Ovary (tissue), 9 donors: ENCODE results near the gene ITGB1BP1. TPM values are rescaled to one million over a fixed set of nuclear protein-coding genes. Genes with fewer than 3 reads are reported as not detected.

ENCODE experiments used
- DNase-seq, 5 donors: peaks; one replicate each; pipeline ENCODE4 v3.0.0-alpha.2; 2019 to 2020
- H3K27ac ChIP-seq, 2 donors: fragments of 200-600 bp; one replicate each; pipeline versions ENCODE4 v1.5.1 to v1.8.0; 2019 to 2022
- H3K27me3 ChIP-seq: fragments of 200-600 bp; one replicate; pipeline ENCODE4 v1.8.0; 2022
- H3K36me3 ChIP-seq: fragments of 200-600 bp; sonication (generic); one replicate; pipeline ENCODE4 v1.5.1; 2019
- H3K4me1 ChIP-seq: one replicate; pipeline ENCODE4 v1.8.1; 2013; ENCODE audit warnings: mild to moderate bottlenecking, moderate library complexity; ENCODE audit not compliant: insufficient read depth
- H3K4me3 ChIP-seq: fragments of 200-600 bp; sonication (generic); one replicate; pipeline ENCODE4 v1.5.1; 2017
- H3K9me3 ChIP-seq, 2 donors: fragments of 200-600 bp in 1 of 2; sonication (generic) in 1 of 2; one replicate each; pipeline versions ENCODE4 v1.5.1 to v1.8.1; 2013 to 2019; ENCODE audit warnings: mild to moderate bottlenecking in 1 of 2, moderate library complexity in 1 of 2
- EP300 ChIP-seq: sonication (generic); formaldehyde crosslinking; IDR thresholded peaks from one replicate; pipeline ENCODE4 v1.6.1; 2017; ENCODE audit warnings: antibody characterized with exemption
- POLR2A ChIP-seq: fragments of 450-650 bp; IDR thresholded peaks from one replicate; pipeline ENCODE4 v1.6.1; 2017; ENCODE audit warnings: antibody characterized with exemption, mild to moderate bottlenecking, moderate library complexity
- WGBS, 3 donors: extraction: QIAGEN DNeasy Blood & Tissue Kit in 1 of 3; methylation state at CpG; one replicate each; pipeline versions ENCODE4 v1.1.5 to v1.1.7; 2013 to 2017; 5-methylcytosine and 5-hydroxymethylcytosine counted together
- intact Hi-C, 4 donors: fragments of 100-400 bp; cut with DNase I; formaldehyde crosslinking; loops; one replicate each; pipeline versions ENCODE4 v1.11.0 to v1.15.1; 2022 to 2023
- polyA plus RNA-seq, 2 donors: library from polyadenylated mRNA; stranded (reverse); fragments of 200-250 nt in 1 of 2; fragments of 350-450 nt in 1 of 2; fragmentation: Illumina TruSeq in 1 of 2; extraction: RNeasy Lipid Tissue Mini Kit (QIAGEN cat#74804) in 1 of 2; gene quantifications; one replicate each; pipeline ENCODE4 v1.2.3, GENCODE V29; 2013 to 2014
- total RNA-seq, 7 donors: library from RNA; depleted of rRNA in 2 of 7; stranded (reverse); fragments of >200 nt in 2 of 7; fragmentation: NEBNext Ultra II Directional in 3 of 7; extraction: Animal tissue kit (Norgen Biotek cat#: 25700) in 3 of 7; gene quantifications; one replicate each; pipeline versions ENCODE4 v1.1.0 to v1.2.4, GENCODE V29; 2016 to 2023
- TF ChIP-seq, protein P1 (sequence below), 3 donors: fragments of 450-650 bp in 2 of 3; fragments of 200-600 bp in 1 of 3; IDR thresholded peaks; one replicate each; pipeline versions ENCODE4 v1.5.1 to v1.8.0; 2016 to 2022; ENCODE audit warnings: antibody characterized with exemption in 3 of 3, mild to moderate bottlenecking in 1 of 3
- donor health status: DM: no; HTN: no; CAD: no; lungs with moderate emphysema.
- donor health status: DM: no; HTN: no; CAD: no.
- donor health status: Bipolar disorder and iron deficiency.
- donor health status: DM: yes; HTN: yes; CAD: no.
- donor health status: DM: no; HTN: no; CAD: no.
- donor health status: DM: yes; HTN: yes; CAD: no.

ITGB1BP1 gene
- total and polyA plus RNA-seq, 9 donors, result 14.5 to 82.2 (median 64.5) TPM

DNA sequence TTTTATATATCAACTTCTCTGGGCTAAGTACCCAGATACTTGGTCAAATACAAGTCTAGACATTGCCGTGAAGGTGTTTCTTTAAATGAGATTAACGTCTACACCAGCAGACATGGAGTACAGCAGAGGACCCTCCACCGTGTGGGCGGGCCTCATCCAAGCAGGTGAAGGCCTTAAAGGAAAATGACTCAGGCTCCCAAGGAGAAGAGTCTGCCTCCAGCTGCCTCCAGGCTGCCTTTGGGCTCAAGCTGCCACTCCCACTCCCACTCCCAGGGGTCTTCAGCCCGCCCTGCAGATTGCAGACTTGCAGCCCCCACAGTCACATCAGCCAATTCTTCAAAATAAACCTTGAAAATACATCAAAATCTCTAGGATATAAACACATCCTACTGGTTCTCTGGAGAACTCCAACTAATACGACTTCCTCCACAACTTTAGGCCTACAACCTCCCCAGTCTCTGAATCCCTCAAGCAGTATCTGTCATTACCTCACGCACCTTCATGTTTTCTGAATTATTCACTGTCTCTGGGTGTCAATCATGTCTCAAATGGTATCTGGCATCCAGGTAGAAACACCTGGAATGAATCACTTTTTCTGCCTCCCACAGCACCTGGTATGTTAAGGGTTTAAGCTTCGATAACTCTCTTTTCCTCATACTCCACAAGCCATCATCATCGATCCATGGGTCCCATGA, 6.9 kb downstream of the ITGB1BP1 start:
- intact Hi-C loops, result no loop called here

DNA sequence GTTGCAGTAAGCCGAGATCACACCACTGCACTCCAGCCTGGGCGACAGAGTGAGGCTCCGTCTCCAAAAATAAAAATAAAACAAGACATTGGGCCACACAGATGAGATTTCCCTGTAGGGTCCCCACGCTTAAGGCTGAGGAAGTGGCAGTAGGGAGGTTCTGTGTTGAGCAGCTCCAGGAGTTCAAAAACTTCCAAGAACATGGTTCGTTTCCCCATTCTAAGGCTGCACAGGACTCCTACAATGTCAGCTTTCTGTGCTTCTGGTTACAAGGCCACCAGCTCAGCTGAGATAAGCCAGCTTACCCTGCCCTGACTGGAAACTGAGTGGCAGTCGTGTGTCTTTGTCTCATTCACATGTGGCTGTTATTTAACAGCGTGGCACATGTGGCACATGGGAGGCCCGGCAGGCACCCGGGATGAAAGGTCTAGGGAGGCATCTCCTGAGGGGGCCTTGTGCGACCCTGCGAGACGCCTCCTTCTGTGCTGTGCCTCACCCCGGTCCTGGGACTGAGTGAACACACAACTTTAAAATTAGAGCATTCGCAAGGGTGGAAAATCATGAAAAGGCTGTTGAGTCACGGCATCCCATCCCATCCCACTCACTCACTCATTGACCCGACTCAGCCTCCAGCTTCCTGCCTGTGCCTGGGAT, 7.7 kb downstream of the ITGB1BP1 start:
- no peak overlapping the region for H3K4me3 ChIP-seq
- H3K27ac ChIP-seq, result no peak overlapping the region
- H3K36me3 ChIP-seq, result no peaks in the 10 kb centered on the region
- intact Hi-C loops, result no loop called here
- H3K9me3 ChIP-seq, result no peaks in the 10 kb centered on the region
- WGBS, 3 donors, result 81 to 86% (median 82%) methylated on average over 16 of the region's 16 CpGs
- no peaks in the 10 kb centered on the region for H3K27me3 ChIP-seq
- no peak for DNase-seq
- H3K4me1 ChIP-seq, result no peaks in the 10 kb centered on the region
- TF ChIP-seq EP300, result no peak
- TF ChIP-seq, protein P1, sequence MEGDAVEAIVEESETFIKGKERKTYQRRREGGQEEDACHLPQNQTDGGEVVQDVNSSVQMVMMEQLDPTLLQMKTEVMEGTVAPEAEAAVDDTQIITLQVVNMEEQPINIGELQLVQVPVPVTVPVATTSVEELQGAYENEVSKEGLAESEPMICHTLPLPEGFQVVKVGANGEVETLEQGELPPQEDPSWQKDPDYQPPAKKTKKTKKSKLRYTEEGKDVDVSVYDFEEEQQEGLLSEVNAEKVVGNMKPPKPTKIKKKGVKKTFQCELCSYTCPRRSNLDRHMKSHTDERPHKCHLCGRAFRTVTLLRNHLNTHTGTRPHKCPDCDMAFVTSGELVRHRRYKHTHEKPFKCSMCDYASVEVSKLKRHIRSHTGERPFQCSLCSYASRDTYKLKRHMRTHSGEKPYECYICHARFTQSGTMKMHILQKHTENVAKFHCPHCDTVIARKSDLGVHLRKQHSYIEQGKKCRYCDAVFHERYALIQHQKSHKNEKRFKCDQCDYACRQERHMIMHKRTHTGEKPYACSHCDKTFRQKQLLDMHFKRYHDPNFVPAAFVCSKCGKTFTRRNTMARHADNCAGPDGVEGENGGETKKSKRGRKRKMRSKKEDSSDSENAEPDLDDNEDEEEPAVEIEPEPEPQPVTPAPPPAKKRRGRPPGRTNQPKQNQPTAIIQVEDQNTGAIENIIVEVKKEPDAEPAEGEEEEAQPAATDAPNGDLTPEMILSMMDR (IDR thresholded peaks at IDR 0.05), result no peak
- TF ChIP-seq POLR2A, result no peak

More for the DNA sequence above, 6.9 kb downstream of the ITGB1BP1 start:
- Histone ChIP-seq H3K4me3 (no peak overlapping the region), H3K27ac (no peak overlapping the region), H3K4me1 (peaks cover 1% of the 10 kb centered on the region), H3K9me3 (no peaks in the 10 kb centered on the region), H3K36me3 (no peaks in the 10 kb centered on the region), H3K27me3 (no peaks in the 10 kb centered on the region)
- WGBS, 3 donors, result 73 to 81% (median 76%) methylated on average over 9 of the region's 9 CpGs
- no peak for DNase-seq
- TF ChIP-seq EP300 (no peak), POLR2A (no peak)
- TF ChIP-seq, protein P1 (IDR thresholded peaks at IDR 0.05), result no peak

DNA sequence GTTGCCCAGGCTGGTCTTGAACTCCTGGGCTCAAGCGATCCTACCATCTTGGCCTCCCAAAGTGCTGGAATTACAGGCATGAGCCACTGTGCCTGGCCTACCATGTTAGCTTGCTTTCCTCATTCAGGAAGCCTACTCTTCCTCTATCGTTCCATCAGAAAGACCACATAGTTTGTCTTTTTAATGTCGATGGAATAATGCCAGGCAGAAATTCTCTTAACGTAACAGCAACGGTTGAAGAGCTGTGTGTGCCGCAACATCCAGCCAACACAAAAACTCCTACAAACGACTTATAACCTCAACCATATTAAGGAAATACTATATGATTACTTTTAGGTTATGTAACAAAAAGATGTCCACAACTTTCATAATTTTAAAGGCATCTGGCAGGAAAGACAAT, 10.5 kb downstream of the ITGB1BP1 start:
- no peaks in the 10 kb centered on the region for H3K36me3 ChIP-seq
- no peaks in the 10 kb centered on the region for H3K4me1 ChIP-seq
- no peak for TF ChIP-seq POLR2A
- TF ChIP-seq, protein P1 (IDR thresholded peaks at IDR 0.05), result no peak
- TF ChIP-seq EP300, result no peak
- DNase-seq, result no peak
- WGBS, 3 donors, result 76 to 86% (median 76%) methylated on average over 7 of the region's 7 CpGs
- H3K4me3 ChIP-seq, result no peak overlapping the region
- no peak overlapping the region for H3K27ac ChIP-seq
- no peaks in the 10 kb centered on the region for H3K9me3 ChIP-seq
- intact Hi-C loops, result no loop called here
- H3K27me3 ChIP-seq, result no peaks in the 10 kb centered on the region

DNA sequence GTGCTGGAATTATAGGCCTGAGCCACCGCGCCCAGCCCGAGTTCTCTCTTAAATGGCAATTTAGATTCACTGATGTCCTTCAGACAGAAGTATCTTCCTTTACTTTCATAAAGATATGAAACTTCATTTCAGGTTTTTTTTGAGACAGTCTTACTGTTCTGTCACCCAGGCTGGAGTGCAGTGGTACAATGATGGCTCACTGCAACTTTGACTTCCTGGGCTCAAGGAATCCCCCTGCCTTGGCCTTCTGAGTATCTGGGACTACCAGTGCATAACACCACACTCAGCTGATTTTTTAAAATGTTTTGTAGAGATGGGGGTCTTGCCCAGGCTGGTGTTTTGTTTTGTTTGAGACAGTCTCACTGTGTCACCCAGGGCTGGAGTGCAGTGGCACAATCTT, 13.2 kb downstream of the ITGB1BP1 start:
- intact Hi-C loops, result no loop called here
- no peak overlapping the region for H3K4me3 ChIP-seq
- DNase-seq, result no peak
- H3K9me3 ChIP-seq, result no peaks in the 10 kb centered on the region
- H3K27me3 ChIP-seq, result no peaks in the 10 kb centered on the region
- no peak overlapping the region for H3K27ac ChIP-seq
- H3K4me1 ChIP-seq, result no peaks in the 10 kb centered on the region
- no peak for TF ChIP-seq POLR2A
- TF ChIP-seq, protein P1 (IDR thresholded peaks at IDR 0.05), result no peak
- WGBS, 3 donors, result 96 to 100% (median 99%) methylated on average over 3 of the region's 3 CpGs
- no peaks in the 10 kb centered on the region for H3K36me3 ChIP-seq
